Measurements from ENCODE around the gene TMOD4. TPM values are rescaled to one million over a fixed set of nuclear protein-coding genes. Genes with fewer than 3 reads are reported as not detected.

The TMOD4 gene
- total and polyA plus RNA-seq, 9 of the 15 experiments (the other 6 are each of a cell fraction or from before 2014, with no cell fraction given) = 0.18 to 1.8 (median 1.1) TPM; not detected in 1

GRCh38 chr1:151146412-151147131, 29.2 kb downstream of the TMOD4 start, which contains the start of gene SEMA6C (continued):
- TF ChIP-seq STAT6 (CRISPR knock-in tag; IDR thresholded peaks at IDR 0.05) = no peak
- no peak for TF ChIP-seq HDAC8 (tag; IDR thresholded peaks at IDR 0.05)
- no peak for TF ChIP-seq SAFB2 (IDR thresholded peaks at IDR 0.05; ENCODE audit: borderline replicate concordance, low read depth, low read length, severe bottlenecking)
- no peak; a peak in 1 of 4 replicates for TF ChIP-seq SRF (CRISPR knock-in tag; IDR thresholded peaks at IDR 0.05)
- no peak for TF ChIP-seq HMG20A (CRISPR knock-in tag; conservative IDR thresholded peaks at IDR 0.05)
- TF ChIP-seq ZBTB8A (IDR thresholded peaks at IDR 0.05; ENCODE audit: partially characterized antibody) = no peak
- TF ChIP-seq RHOXF2B (CRISPR knock-in tag; conservative IDR thresholded peaks at IDR 0.05) = no peak
- no peak for TF ChIP-seq ZNF143 (CRISPR knock-in tag; IDR thresholded peaks at IDR 0.05)
- TF ChIP-seq, protein P1, sequence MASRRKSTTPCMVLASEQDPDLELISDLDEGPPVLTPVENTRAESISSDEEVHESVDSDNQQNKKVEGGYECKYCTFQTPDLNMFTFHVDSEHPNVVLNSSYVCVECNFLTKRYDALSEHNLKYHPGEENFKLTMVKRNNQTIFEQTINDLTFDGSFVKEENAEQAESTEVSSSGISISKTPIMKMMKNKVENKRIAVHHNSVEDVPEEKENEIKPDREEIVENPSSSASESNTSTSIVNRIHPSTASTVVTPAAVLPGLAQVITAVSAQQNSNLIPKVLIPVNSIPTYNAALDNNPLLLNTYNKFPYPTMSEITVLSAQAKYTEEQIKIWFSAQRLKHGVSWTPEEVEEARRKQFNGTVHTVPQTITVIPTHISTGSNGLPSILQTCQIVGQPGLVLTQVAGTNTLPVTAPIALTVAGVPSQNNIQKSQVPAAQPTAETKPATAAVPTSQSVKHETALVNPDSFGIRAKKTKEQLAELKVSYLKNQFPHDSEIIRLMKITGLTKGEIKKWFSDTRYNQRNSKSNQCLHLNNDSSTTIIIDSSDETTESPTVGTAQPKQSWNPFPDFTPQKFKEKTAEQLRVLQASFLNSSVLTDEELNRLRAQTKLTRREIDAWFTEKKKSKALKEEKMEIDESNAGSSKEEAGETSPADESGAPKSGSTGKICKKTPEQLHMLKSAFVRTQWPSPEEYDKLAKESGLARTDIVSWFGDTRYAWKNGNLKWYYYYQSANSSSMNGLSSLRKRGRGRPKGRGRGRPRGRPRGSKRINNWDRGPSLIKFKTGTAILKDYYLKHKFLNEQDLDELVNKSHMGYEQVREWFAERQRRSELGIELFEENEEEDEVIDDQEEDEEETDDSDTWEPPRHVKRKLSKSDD (conservative IDR thresholded peaks at IDR 0.05; ENCODE audit: low read length) = no peak
- no peak for TF ChIP-seq FOXK1 (CRISPR knock-in tag; IDR thresholded peaks at IDR 0.05; ENCODE audit: borderline replicate concordance)
- no peak for TF ChIP-seq GTF2B (IDR thresholded peaks at IDR 0.05; ENCODE audit: extremely low read depth, insufficient read length)
- no peak for TF ChIP-seq DNMT1 (IDR thresholded peaks at IDR 0.05)
- TF ChIP-seq WHSC1 (IDR thresholded peaks at IDR 0.05; ENCODE audit: low read length) = no peak
- TF ChIP-seq ARID1B (IDR thresholded peaks at IDR 0.05) = no peak
- TF ChIP-seq, protein P2, sequence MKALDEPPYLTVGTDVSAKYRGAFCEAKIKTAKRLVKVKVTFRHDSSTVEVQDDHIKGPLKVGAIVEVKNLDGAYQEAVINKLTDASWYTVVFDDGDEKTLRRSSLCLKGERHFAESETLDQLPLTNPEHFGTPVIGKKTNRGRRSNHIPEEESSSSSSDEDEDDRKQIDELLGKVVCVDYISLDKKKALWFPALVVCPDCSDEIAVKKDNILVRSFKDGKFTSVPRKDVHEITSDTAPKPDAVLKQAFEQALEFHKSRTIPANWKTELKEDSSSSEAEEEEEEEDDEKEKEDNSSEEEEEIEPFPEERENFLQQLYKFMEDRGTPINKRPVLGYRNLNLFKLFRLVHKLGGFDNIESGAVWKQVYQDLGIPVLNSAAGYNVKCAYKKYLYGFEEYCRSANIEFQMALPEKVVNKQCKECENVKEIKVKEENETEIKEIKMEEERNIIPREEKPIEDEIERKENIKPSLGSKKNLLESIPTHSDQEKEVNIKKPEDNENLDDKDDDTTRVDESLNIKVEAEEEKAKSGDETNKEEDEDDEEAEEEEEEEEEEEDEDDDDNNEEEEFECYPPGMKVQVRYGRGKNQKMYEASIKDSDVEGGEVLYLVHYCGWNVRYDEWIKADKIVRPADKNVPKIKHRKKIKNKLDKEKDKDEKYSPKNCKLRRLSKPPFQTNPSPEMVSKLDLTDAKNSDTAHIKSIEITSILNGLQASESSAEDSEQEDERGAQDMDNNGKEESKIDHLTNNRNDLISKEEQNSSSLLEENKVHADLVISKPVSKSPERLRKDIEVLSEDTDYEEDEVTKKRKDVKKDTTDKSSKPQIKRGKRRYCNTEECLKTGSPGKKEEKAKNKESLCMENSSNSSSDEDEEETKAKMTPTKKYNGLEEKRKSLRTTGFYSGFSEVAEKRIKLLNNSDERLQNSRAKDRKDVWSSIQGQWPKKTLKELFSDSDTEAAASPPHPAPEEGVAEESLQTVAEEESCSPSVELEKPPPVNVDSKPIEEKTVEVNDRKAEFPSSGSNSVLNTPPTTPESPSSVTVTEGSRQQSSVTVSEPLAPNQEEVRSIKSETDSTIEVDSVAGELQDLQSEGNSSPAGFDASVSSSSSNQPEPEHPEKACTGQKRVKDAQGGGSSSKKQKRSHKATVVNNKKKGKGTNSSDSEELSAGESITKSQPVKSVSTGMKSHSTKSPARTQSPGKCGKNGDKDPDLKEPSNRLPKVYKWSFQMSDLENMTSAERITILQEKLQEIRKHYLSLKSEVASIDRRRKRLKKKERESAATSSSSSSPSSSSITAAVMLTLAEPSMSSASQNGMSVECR (CRISPR knock-in tag; IDR thresholded peaks at IDR 0.05) = no peak
